Tibial artery (tissue), 4 donors: ENCODE measurements around the gene SDK2.

Experiments used
- DNase-seq, 2 donors: peaks; one replicate each; pipeline ENCODE4 v3.0.0-alpha.2; 2019
- H3K27ac ChIP-seq, 2 donors: fragments of 200-600 bp; sonication (generic) in 1 of 2; 1 replicate in 1 of 2; 2 replicates in 1 of 2; pipeline ENCODE4 v1.5.1; 2018 to 2019; ENCODE audit warnings: mild to moderate bottlenecking in 1 of 2
- H3K27me3 ChIP-seq, 2 donors: fragments of 200-600 bp; sonication (generic) in 1 of 2; one replicate each; pipeline versions ENCODE4 v1.5.1 to v1.6.0; 2016 to 2019
- H3K36me3 ChIP-seq, 3 donors: fragments of 200-600 bp; sonication (generic) in 2 of 3; one replicate each; pipeline ENCODE4 v1.5.1; 2016 to 2019; ENCODE audit warnings: mild to moderate bottlenecking in 2 of 3
- H3K4me1 ChIP-seq, 4 donors: fragments of 200-600 bp; sonication (generic) in 2 of 4; 1 replicate in 3 of 4; 2 replicates in 1 of 4; pipeline ENCODE4 v1.5.1; 2016 to 2019
- H3K4me3 ChIP-seq, 2 donors: fragments of 200-600 bp; sonication (generic) in 1 of 2; 1 replicate in 1 of 2; 2 replicates in 1 of 2; pipeline ENCODE4 v1.5.1; 2018 to 2019; ENCODE audit warnings: mild to moderate bottlenecking in 2 of 2
- H3K9me3 ChIP-seq, 3 donors: fragments of 200-600 bp; sonication (generic) in 1 of 3; one replicate each; pipeline ENCODE4 v1.5.1; 2016 to 2019
- CTCF ChIP-seq, 2 experiments: fragments of 200-600 bp in 1 of 2; fragments of 450-650 bp in 1 of 2; IDR thresholded peaks; one replicate each; pipeline ENCODE4 v1.5.1; 2017 to 2019; ENCODE audit warnings: antibody characterized with exemption in 2 of 2, mild to moderate bottlenecking in 1 of 2, moderate library complexity in 1 of 2
- intact Hi-C: fragments of 100-400 bp; cut with DNase I; formaldehyde crosslinking; loops from one replicate; pipeline ENCODE4 v1.15.0; 2023; ENCODE audit warnings: low total_unique reads

Gene SDK2

DNA sequence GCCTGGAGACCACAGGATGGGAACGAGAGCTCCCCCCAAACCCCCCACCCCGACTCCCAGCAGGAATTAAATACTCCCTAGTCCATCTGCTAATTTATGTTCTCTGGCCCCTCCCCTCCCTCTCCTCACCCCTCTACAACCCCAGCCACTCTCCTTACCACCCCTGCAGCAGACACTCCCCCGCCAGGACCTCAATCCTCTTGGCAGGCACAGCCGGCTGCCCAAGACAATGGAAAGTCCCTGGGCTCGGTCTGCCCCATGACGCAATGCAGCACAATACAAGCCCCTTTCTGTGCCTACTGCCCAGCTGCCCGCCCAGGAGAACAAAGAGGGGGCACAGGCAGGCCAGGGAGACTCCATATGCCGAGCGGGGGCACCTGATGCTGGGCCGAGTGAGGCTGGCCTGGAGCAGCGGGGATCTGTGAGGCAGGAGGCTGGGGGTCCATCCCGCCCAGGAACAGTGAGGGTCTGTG, 302.2 kb downstream of the SDK2 start:
- H3K9me3 ChIP-seq: no peaks in the 10 kb centered on the region
- no peak for TF ChIP-seq CTCF (IDR thresholded peaks at IDR 0.05)
- no peaks in the 10 kb centered on the region for H3K36me3 ChIP-seq
- peaks cover 0 to 48% (median 27%) of the 10 kb centered on the region in 4 donors for H3K4me1 ChIP-seq
- H3K27me3 ChIP-seq: no peaks in the 10 kb centered on the region
- intact Hi-C loops: no loop called here
- peak; percentile 64 to 84 for DNase-seq
- peak overlapping the region; percentile 17 to 21 for H3K27ac ChIP-seq
- no peak overlapping the region for H3K4me3 ChIP-seq

GRCh38 chr17:73341350-73342049, 302.7 kb downstream of the SDK2 start:
- peak overlapping the region; percentile 17 to 21 for H3K27ac ChIP-seq
- no peak overlapping the region for H3K4me3 ChIP-seq
- H3K36me3 ChIP-seq: no peaks in the 10 kb centered on the region
- no peak for DNase-seq
- H3K27me3 ChIP-seq: no peaks in the 10 kb centered on the region
- TF ChIP-seq CTCF (IDR thresholded peaks at IDR 0.05): no peak
- no peaks in the 10 kb centered on the region for H3K9me3 ChIP-seq
- peaks cover 0 to 49% (median 27%) of the 10 kb centered on the region in 4 donors for H3K4me1 ChIP-seq
- intact Hi-C loops: no loop called here

GRCh38 chr17:73340093-73340596, 304.1 kb downstream of the SDK2 start:
- H3K36me3 ChIP-seq: no peaks in the 10 kb centered on the region
- intact Hi-C loops: no loop called here
- peak; percentile 67 to 81 for DNase-seq
- H3K9me3 ChIP-seq: no peaks in the 10 kb centered on the region
- no peak overlapping the region for H3K4me3 ChIP-seq
- peak; percentile 18 to 40 for TF ChIP-seq CTCF (IDR thresholded peaks at IDR 0.05)
- peak overlapping the region; percentile 56 to 63 for H3K27ac ChIP-seq
- no peaks in the 10 kb centered on the region for H3K27me3 ChIP-seq
- peaks cover 0 to 49% (median 27%) of the 10 kb centered on the region in 4 donors for H3K4me1 ChIP-seq

GRCh38 chr17:73338566-73339197, 305.6 kb downstream of the SDK2 start:
- H3K4me1 ChIP-seq: peaks cover 0 to 48% (median 28%) of the 10 kb centered on the region in 4 donors
- H3K4me3 ChIP-seq: peak overlapping the region in 1 of 2 donors; percentile 19
- H3K36me3 ChIP-seq: no peaks in the 10 kb centered on the region
- no peak for DNase-seq
- no peaks in the 10 kb centered on the region for H3K9me3 ChIP-seq
- intact Hi-C loops: no loop called here
- TF ChIP-seq CTCF (IDR thresholded peaks at IDR 0.05): no peak
- H3K27me3 ChIP-seq: no peaks in the 10 kb centered on the region
- H3K27ac ChIP-seq: peak overlapping the region; percentile 63 to 64

- no peak for TF ChIP-seq CTCF (IDR thresholded peaks at IDR 0.05)
- intact Hi-C loops: no loop called here
- peak overlapping the region; percentile 18 to 19 for H3K4me3 ChIP-seq
- peaks cover 0 to 42% (median 22%) of the 10 kb centered on the region in 4 donors for H3K4me1 ChIP-seq
- H3K9me3 ChIP-seq: no peaks in the 10 kb centered on the region
- H3K27me3 ChIP-seq: no peaks in the 10 kb centered on the region
- peak; percentile 61 to 82 for DNase-seq
- H3K36me3 ChIP-seq: no peaks in the 10 kb centered on the region
- peak overlapping the region; percentile 63 to 64 for H3K27ac ChIP-seq
Measured at GRCh38 chr17:73338050-73338521, 306.2 kb downstream of the SDK2 start.
